NB4 (cell line): ENCODE data around the gene UBAC2.

Experiments
- CTCF ChIP-seq: IDR thresholded peaks from one replicate; pipeline ENCODE4 v1.5.1; 2012; ENCODE audit warnings: low read depth, low read length
- MYC ChIP-seq: IDR thresholded peaks from 2 replicates; pipeline ENCODE4 v1.6.1; 2011; ENCODE audit warnings: low read depth, low read length
- POLR2A ChIP-seq: IDR thresholded peaks from 2 replicates; pipeline ENCODE4 v1.6.1; 2011; ENCODE audit warnings: mild to moderate bottlenecking; ENCODE audit not compliant: insufficient read length; ENCODE audit errors: extremely low read depth

GRCh38 chr13:99267927-99268326 lies 67.3 kb downstream of the UBAC2 start:
- TF ChIP-seq CTCF (no peak), POLR2A (no peak), MYC (no peak)
